ENCODE data around the gene PAPOLG.
"Not testable (repeated sequence)": the region's sequence is repeated elsewhere in the genome, so short reads cannot be mapped to it uniquely, and the experiment has no call there.

PAPOLG gene

GRCh38 chr2:60822987-60823386 is 66.9 kb downstream of the PAPOLG start:
- DNase-seq (ENCODE audit: low read depth): no peak

- DNase-seq (ENCODE audit: low read depth): no peak
Observed at GRCh38 chr2:60823694-60824305, 67.7 kb downstream of the PAPOLG start.

GRCh38 chr2:60825666-60826065 is 69.6 kb downstream of the PAPOLG start:
- DNase-seq (ENCODE audit: low read depth): no peak

GRCh38 chr2:60826111-60826510 is 70.0 kb downstream of the PAPOLG start:
- no peak for DNase-seq (ENCODE audit: low read depth)

DNA sequence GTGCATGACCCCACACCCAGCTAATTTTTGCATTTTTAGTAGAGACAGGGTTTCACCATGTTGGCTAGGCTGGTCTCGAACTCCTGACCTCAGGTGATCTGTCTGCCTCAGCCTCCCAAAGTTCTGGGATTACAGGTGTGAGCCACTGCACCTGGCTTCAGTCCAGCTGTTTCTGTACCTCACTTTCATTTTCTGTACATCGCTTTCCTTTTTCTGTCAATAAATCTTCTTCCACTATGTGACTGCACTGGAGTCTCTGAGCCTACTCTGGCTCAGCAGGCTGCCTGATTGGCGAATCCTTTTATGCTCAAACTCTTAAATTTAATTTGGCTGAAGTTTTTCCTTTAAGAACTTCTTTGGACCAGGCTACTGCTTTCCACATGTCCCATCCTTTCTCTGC is 70.8 kb downstream of the PAPOLG start:
- not testable (repeated sequence) for DNase-seq (ENCODE audit: low read depth)

GRCh38 chr2:60827369-60827768 is 71.3 kb downstream of the PAPOLG start:
- no peak for DNase-seq (ENCODE audit: low read depth)

DNA sequence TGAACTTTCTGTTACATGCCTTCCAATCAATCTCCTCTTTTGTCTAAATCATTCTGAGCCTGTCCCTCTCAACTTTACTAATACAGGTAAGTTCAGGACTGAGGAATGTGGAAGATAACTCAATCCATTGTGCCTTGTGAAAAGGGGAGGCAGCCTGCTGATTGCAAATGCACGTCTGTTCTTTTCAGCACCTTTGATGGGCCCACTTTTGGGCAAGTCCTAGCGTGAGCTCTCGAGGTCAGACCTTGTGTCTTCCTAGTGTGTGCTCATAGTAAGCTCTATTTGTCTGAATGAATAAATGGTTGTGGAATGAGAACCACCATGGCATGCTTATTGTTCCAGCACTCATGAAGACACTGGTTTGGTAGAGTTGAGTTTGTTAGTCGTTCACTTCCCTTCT is 74.9 kb downstream of the PAPOLG start:
- no peak for DNase-seq (ENCODE audit: low read depth)

- DNase-seq (ENCODE audit: low read depth): no peak
Observed at GRCh38 chr2:60831921-60832320, 75.9 kb downstream of the PAPOLG start.

DNA sequence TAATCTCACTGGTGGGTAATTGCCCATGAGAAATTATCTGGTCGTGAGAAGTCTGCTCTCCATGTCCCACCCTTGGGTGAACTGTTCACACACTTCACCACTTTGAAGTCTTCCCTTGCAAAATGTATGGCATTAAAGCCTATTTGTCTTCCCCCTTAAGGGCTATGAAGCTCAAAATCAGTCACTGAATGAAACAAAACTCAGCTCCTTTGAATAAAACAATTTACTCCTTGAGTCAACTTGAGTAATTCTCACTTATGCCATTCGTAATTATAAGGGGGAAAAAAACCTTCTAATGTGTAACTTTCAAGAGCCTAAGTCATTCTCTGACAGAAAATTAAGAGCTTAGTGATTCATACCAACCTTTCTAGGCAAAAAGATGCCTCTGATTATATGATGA is 76.6 kb downstream of the PAPOLG start:
- DNase-seq (ENCODE audit: low read depth): no peak

- DNase-seq (ENCODE audit: low read depth): no peak
Observed at GRCh38 chr2:60834270-60834717, 78.2 kb downstream of the PAPOLG start.

GRCh38 chr2:60836491-60836890 is 80.4 kb downstream of the PAPOLG start:
- DNase-seq (ENCODE audit: low read depth): no peak

DNA sequence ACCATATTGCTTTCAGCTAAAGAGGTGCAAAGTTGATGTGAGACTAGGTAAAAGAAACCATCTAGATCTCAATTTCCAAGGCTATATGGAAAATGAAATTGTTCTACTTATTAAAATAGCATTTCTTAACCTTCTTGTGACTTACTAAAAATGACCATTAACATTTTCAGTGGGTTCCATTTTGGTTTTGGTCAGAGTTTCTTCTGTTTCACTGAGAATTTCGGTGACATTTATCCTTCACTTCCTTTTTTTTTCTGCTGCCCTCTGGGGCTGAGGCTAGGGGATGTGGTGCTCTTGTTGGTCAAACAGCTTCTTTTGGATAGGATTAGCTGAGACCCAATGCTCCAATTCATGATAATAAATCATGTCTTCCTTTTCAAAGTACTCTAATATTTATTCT is 81.1 kb downstream of the PAPOLG start:
- DNase-seq (ENCODE audit: low read depth): no peak

GRCh38 chr2:60838481-60838880 is 82.4 kb downstream of the PAPOLG start:
- no peak for DNase-seq (ENCODE audit: low read depth)

DNA sequence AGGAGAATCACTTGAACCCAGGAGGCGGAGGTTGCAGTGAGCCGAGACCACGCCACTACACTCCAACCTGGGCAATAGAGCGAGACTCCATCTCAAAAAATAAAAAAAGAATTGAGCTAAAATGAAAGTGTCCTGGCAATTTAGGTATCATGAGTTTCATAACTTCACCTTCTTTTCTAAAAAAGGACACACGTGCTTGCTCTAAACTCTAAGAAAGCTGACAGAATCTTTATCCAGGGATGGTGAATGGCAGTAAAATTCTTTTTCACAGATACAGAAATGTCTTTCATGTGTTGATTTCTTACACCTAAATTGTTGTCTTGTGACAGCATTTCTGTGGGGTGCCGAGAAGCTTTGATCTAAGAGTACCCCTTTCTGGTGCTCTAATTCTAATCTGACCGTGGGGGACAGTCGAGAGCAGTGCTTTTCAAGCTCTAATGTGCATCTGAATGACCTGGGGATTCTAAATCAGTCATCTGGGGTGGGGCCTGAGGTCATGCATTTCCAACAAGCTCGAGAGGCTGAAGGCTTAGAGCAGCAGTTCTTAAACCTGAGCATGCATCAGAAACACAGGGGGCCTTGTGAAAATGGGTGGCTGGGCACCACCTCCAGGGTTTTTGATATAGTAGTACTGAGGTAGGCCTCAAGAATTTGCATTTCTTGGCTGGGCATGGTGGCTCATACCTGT is 83.2 kb downstream of the PAPOLG start:
- DNase-seq (ENCODE audit: low read depth): no peak

DNA sequence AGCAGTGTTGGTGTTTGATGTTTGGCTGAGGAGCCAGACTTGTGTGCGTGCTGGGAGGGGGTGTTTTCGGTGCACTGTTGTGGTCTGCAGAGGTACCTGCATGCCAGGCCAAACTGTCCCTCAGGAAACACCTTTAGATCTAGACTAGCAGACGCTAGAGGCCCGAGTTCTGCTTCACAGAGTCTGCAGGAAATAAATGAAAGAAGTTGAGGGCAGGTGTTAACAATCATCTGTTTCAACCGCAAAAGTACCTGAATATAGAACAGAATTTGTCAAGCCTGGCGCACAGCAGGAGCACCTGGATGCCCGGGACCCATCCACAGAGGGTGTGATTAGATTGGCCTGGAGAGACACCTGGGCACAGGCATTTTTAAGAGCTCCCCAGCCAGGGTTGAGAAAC is 84.8 kb downstream of the PAPOLG start:
- DNase-seq (ENCODE audit: low read depth): no peak

DNA sequence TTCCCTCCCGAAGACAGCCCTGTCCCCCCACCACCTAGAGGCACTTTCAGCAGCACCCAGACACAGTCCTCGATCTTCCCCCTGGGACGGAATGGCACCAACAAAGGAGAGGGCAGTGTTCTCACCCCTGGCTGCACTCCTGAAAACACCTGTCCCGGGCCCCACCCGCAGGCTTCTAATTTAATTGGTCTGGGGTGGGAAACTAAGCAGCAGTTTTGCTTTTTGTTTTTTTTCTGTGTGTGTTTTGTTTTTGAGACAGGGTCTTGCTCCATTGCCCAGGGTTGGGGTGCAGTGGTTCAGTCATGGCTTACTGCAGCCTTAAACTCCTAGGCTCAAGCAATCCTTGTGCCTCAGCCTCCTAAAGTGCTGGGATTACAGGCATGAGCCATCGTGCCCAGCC is 86.9 kb downstream of the PAPOLG start:
- no peak for DNase-seq (ENCODE audit: low read depth)

GRCh38 chr2:60844105-60844504 is 88.0 kb downstream of the PAPOLG start:
- DNase-seq (ENCODE audit: low read depth): no peak

- no peak for DNase-seq (ENCODE audit: low read depth)
Observed at GRCh38 chr2:60847854-60848253, 91.8 kb downstream of the PAPOLG start.

Data from fibroblast of the conjunctiva (primary cell).